ENCODE data around the gene MRTFA.
"Not testable (repeated sequence)": the region's sequence is repeated elsewhere in the genome, so short reads cannot be mapped to it uniquely, and the experiment has no call there.

DNA sequence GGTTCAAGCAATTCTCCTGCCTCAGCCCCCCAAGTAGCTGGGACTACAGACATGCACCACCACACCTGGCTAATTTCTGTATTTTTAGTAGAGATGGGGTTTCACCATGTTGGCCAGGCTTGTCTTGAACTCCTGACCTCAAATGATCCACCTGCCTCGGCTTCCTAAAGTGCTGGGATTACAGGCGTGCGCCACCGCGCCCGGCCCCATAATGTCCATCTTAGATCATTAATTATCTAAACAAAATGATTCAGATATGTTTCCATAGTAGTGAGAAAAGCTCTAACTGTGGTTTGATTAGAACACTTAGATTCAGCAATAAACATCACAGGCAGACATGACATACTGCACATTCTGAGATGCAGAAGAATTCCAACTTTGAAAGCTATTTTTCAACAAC is 106.1 kb downstream of the MRTFA start:
- TF ChIP-seq, protein P1, sequence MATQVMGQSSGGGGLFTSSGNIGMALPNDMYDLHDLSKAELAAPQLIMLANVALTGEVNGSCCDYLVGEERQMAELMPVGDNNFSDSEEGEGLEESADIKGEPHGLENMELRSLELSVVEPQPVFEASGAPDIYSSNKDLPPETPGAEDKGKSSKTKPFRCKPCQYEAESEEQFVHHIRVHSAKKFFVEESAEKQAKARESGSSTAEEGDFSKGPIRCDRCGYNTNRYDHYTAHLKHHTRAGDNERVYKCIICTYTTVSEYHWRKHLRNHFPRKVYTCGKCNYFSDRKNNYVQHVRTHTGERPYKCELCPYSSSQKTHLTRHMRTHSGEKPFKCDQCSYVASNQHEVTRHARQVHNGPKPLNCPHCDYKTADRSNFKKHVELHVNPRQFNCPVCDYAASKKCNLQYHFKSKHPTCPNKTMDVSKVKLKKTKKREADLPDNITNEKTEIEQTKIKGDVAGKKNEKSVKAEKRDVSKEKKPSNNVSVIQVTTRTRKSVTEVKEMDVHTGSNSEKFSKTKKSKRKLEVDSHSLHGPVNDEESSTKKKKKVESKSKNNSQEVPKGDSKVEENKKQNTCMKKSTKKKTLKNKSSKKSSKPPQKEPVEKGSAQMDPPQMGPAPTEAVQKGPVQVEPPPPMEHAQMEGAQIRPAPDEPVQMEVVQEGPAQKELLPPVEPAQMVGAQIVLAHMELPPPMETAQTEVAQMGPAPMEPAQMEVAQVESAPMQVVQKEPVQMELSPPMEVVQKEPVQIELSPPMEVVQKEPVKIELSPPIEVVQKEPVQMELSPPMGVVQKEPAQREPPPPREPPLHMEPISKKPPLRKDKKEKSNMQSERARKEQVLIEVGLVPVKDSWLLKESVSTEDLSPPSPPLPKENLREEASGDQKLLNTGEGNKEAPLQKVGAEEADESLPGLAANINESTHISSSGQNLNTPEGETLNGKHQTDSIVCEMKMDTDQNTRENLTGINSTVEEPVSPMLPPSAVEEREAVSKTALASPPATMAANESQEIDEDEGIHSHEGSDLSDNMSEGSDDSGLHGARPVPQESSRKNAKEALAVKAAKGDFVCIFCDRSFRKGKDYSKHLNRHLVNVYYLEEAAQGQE (IDR thresholded peaks at IDR 0.05) = not testable (repeated sequence)
- TF ChIP-seq HNF4A (conservative IDR thresholded peaks at IDR 0.05); JUND (IDR thresholded peaks at IDR 0.05): not testable (repeated sequence)
- TF ChIP-seq, protein P2, sequence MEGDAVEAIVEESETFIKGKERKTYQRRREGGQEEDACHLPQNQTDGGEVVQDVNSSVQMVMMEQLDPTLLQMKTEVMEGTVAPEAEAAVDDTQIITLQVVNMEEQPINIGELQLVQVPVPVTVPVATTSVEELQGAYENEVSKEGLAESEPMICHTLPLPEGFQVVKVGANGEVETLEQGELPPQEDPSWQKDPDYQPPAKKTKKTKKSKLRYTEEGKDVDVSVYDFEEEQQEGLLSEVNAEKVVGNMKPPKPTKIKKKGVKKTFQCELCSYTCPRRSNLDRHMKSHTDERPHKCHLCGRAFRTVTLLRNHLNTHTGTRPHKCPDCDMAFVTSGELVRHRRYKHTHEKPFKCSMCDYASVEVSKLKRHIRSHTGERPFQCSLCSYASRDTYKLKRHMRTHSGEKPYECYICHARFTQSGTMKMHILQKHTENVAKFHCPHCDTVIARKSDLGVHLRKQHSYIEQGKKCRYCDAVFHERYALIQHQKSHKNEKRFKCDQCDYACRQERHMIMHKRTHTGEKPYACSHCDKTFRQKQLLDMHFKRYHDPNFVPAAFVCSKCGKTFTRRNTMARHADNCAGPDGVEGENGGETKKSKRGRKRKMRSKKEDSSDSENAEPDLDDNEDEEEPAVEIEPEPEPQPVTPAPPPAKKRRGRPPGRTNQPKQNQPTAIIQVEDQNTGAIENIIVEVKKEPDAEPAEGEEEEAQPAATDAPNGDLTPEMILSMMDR (IDR thresholded peaks at IDR 0.05; ENCODE audit: low read depth, low read length, missing input control) = not testable (repeated sequence)
- TF ChIP-seq, protein P3, sequence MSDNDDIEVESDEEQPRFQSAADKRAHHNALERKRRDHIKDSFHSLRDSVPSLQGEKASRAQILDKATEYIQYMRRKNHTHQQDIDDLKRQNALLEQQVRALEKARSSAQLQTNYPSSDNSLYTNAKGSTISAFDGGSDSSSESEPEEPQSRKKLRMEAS (IDR thresholded peaks at IDR 0.05) = not testable (repeated sequence)
